Measurements from ENCODE around the gene SRGAP1. TPM values are rescaled to one million over a fixed set of nuclear protein-coding genes. Genes with fewer than 3 reads are reported as not detected.

Gene SRGAP1
- total and polyA plus RNA-seq, 2 of the 8 experiments (the other 6 are each of a cell fraction or from before 2014, with no cell fraction given) = 3.2 to 7.3 TPM

GRCh38 chr12:64124511-64125197, 280.2 kb downstream of the SRGAP1 start:
- FAIRE-seq = no peak

More at GRCh38 chr12:64124511-64125197, 280.2 kb downstream of the SRGAP1 start:
- H2BK12ac ChIP-seq (ENCODE audit: low read depth, low read length) = no peak overlapping the region
- TF ChIP-seq RFX5 (IDR thresholded peaks at IDR 0.05; ENCODE audit: borderline replicate concordance, low read depth, low read length) = no peak
- no peak for TF ChIP-seq HDAC2 (IDR thresholded peaks at IDR 0.05; ENCODE audit: borderline replicate concordance in 1 of 2, low read depth in 2 of 2, low read length in 2 of 2)
- no peak for TF ChIP-seq FOSL1 (IDR thresholded peaks at IDR 0.05; ENCODE audit: insufficient read depth, low read depth, low read length)
- no peak for TF ChIP-seq SIX5 (IDR thresholded peaks at IDR 0.05; ENCODE audit: low read depth, low read length)
- H2BK20ac ChIP-seq (ENCODE audit: low read length) = no peak overlapping the region
- no peak overlapping the region for H2AFZ ChIP-seq (ENCODE audit: low read length)
- H4K91ac ChIP-seq (replicated peaks; ENCODE audit: insufficient read length, low read length) = no peak overlapping the region
- H3K9me3 ChIP-seq (ENCODE audit: insufficient read depth in 2 of 2, low read depth in 1 of 2, low read length in 1 of 2) = no peaks in the 10 kb centered on the region
- H3K79me2 ChIP-seq (ENCODE audit: control insufficient read depth in 1 of 2, insufficient read depth in 2 of 2, low read length in 2 of 2) = no peaks in the 10 kb centered on the region
- ChIA-PET POLR2A (ENCODE audit: partially characterized antibody) (interaction anchor here (0.7 kb wide), 1 partner anchor 17 kb away, joined by 3 read pairs; no protein-coding TSS in a partner anchor), CTCF (ENCODE audit: partially characterized antibody) (interaction anchor here (0.7 to 1.4 kb wide), 2 partner anchors 11 to 20 kb away, joined by 3 to 4 read pairs; no protein-coding TSS in a partner anchor)
- no peaks in the 10 kb centered on the region for H3K23me2 ChIP-seq (ENCODE audit: low read depth, low read length)
- H3K4me3 ChIP-seq (ENCODE audit: extremely low read depth in 1 of 4, insufficient read depth in 2 of 4, low read depth in 3 of 4, low read length in 4 of 4) = no peak overlapping the region
- H3K36me3 ChIP-seq (ENCODE audit: control insufficient read depth in 2 of 4, insufficient read depth in 4 of 4, low read length in 3 of 4) = peaks cover 0 to 6% (median 2%) of the 10 kb centered on the region in 4 experiments; a peak in 1 of 8 replicates
- H3K27me3 ChIP-seq (replicated peaks in 1 of 4; ENCODE audit: control insufficient read depth in 3 of 4, extremely low read depth in 1 of 4, insufficient read depth in 3 of 4, low read length in 3 of 4) = no peaks in the 10 kb centered on the region
- no peak overlapping the region for H3K14ac ChIP-seq (ENCODE audit: insufficient read length)
- H2AK5ac ChIP-seq (ENCODE audit: low read depth, low read length) = no peak overlapping the region
- H4K5ac ChIP-seq (ENCODE audit: insufficient read length, low read depth, low read length) = no peak overlapping the region
- H2BK5ac ChIP-seq (ENCODE audit: low read depth, low read length) = no peak overlapping the region
- no peak overlapping the region for H3K4ac ChIP-seq (replicated peaks; ENCODE audit: insufficient read length, low read depth, low read length)
- H3K79me1 ChIP-seq (ENCODE audit: low read depth, low read length) = no peaks in the 10 kb centered on the region
- no peak overlapping the region for H3K23ac ChIP-seq (ENCODE audit: insufficient read length)
- WGBS, 2 experiments (ENCODE audit: extremely low coverage in 1 of 2, insufficient coverage in 1 of 2, insufficient read length in 1 of 2, insufficient replicate concordance in 2 of 2, low coverage in 1 of 2, low lambda C conversion rate in 2 of 2, missing lambda C conversion rate in 1 of 2) = 91% methylated on average over 3 of the region's 3 CpGs; no CpG with 5 or more reads in 1 of the 2 experiments
- no peak overlapping the region for H3K18ac ChIP-seq (ENCODE audit: extremely low read depth, low read length)
- H2BK15ac ChIP-seq (ENCODE audit: low read length) = no peak overlapping the region
- DNase-seq (ENCODE audit: low read depth in 1 of 2, low spot score in 2 of 2) = no peak
- no peaks in the 10 kb centered on the region for H3K4me1 ChIP-seq (replicated peaks in 1 of 4; ENCODE audit: control insufficient read depth in 3 of 4, insufficient read depth in 4 of 4, low read length in 3 of 4)
- no peaks in the 10 kb centered on the region for H4K20me1 ChIP-seq (replicated peaks in 1 of 2; ENCODE audit: control insufficient read depth in 1 of 2, insufficient read depth in 2 of 2, low read length in 2 of 2)
- H3K27ac ChIP-seq (ENCODE audit: low read depth, low read length) = no peak overlapping the region
- no peak overlapping the region for H3K4me2 ChIP-seq (ENCODE audit: insufficient read depth in 1 of 2, low read depth in 2 of 2, low read length in 2 of 2)
- H3K56ac ChIP-seq (replicated peaks; ENCODE audit: insufficient read length, low read depth, low read length) = no peak overlapping the region
- H4K8ac ChIP-seq (ENCODE audit: extremely low read depth, insufficient read depth, low read length) = no peak overlapping the region
- H2BK120ac ChIP-seq (replicated peaks; ENCODE audit: low read depth, low read length) = no peak overlapping the region
- no peak overlapping the region for H3K9ac ChIP-seq (replicated peaks in 1 of 4; ENCODE audit: extremely low read depth in 1 of 4, low read depth in 3 of 4, low read length in 3 of 4)
